WI38 (cell line): ENCODE results near the gene SPATA31E1.

Source experiments
- H3K4me3 ChIP-seq: 2 replicates; pipeline ENCODE4 v1.5.1; 2011; ENCODE audit warnings: low read depth, mild to moderate bottlenecking, control low read depth, low read length
- TF ChIP-seq, protein P1 (sequence below): IDR thresholded peaks from 2 replicates; pipeline ENCODE4 v1.5.1; 2012; ENCODE audit warnings: low read depth, mild to moderate bottlenecking, control low read depth, low read length

Gene SPATA31E1

DNA sequence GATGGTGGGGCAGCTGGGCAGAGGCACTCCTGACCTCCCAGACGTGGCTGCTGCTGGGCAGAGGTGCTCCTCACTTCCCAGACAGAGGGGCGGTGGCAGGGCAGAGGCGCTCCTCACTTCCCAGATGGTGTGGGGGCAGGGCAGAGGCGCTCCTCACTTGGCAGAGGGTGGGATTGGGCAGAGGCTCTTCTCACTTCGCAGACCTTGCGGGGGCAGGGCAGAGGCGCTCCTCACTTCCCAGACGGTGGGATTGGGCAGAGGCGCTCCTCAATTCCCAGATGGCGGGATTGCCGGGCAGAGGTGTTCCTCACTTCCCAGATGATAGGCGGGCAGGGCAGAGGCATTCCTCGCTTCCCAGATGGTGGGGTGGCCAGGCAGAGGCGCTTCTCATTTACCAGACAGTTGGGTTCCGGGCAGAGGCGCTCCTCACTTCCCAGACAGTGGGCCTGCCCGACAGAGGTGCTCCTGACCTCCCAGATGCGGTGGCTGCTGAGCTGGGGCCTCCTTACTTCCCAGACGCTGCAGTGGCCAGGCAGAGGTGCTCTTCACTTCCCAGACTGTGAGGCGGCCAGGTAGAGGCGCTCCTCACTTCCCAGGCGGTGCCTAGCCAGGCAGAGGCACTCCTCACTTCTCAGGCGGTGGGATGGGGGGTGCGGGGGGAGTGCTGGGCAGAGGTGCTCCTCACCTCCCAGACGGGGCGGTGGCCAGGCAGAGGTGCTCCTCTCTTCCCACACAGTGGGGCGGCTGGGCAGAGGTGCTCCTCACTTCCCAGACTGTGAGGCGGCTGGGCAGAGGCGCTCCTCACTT, 25.3 kb upstream of the SPATA31E1 start:
- H3K4me3 ChIP-seq: no peak overlapping the region
- TF ChIP-seq, protein P1, sequence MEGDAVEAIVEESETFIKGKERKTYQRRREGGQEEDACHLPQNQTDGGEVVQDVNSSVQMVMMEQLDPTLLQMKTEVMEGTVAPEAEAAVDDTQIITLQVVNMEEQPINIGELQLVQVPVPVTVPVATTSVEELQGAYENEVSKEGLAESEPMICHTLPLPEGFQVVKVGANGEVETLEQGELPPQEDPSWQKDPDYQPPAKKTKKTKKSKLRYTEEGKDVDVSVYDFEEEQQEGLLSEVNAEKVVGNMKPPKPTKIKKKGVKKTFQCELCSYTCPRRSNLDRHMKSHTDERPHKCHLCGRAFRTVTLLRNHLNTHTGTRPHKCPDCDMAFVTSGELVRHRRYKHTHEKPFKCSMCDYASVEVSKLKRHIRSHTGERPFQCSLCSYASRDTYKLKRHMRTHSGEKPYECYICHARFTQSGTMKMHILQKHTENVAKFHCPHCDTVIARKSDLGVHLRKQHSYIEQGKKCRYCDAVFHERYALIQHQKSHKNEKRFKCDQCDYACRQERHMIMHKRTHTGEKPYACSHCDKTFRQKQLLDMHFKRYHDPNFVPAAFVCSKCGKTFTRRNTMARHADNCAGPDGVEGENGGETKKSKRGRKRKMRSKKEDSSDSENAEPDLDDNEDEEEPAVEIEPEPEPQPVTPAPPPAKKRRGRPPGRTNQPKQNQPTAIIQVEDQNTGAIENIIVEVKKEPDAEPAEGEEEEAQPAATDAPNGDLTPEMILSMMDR: no peak

GRCh38 chr9:87857948-87858335, 24.7 kb upstream of the SPATA31E1 start:
- TF ChIP-seq, protein P1: no peak
- H3K4me3 ChIP-seq: no peak overlapping the region

GRCh38 chr9:87859137-87859536, 23.5 kb upstream of the SPATA31E1 start:
- H3K4me3 ChIP-seq: no peak overlapping the region

DNA sequence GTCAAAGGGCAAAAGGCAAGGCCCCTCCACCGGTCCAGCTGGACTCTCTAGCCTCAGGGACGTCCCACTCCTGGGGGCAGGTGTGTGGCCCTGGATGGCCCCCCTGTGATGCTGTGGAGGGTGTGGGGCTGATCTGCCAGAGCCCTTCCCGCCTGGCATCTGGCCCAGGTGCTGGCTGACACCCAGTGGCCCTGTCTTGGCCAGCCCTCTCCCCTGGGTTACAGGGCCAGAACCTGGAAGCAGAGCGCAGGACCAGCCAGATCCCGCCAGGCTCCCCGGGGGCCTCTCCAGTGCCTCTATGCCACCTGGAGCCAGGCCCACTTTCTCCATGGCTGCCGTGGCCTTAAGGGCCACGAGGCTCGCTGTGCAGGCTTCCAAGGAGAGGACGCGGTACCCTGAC, 22.9 kb upstream of the SPATA31E1 start:
- TF ChIP-seq, protein P1: no peak
- H3K4me3 ChIP-seq: no peak overlapping the region

More at GRCh38 chr9:87859137-87859536, 23.5 kb upstream of the SPATA31E1 start:
- TF ChIP-seq, protein P1: no peak

DNA sequence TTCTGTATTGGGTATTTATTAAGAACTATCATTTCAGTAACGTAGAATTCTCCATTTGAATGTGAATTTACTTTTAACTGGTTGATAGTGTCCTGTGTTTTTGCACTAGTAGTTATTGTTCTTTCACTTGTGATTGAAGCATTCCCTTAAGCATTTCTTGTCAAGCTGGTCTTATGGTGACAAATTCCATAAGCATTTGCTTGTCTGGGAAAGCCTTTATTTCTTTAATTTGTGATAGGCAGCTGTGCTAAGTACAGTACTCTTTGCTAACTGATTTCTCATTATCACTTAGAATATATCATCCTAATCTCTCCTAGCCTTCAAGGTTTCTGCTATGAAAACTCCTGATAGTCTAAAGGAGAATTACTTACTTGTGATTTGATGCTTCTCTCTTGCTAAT, 21.3 kb upstream of the SPATA31E1 start:
- TF ChIP-seq, protein P1: no peak
- no peak overlapping the region for H3K4me3 ChIP-seq

DNA sequence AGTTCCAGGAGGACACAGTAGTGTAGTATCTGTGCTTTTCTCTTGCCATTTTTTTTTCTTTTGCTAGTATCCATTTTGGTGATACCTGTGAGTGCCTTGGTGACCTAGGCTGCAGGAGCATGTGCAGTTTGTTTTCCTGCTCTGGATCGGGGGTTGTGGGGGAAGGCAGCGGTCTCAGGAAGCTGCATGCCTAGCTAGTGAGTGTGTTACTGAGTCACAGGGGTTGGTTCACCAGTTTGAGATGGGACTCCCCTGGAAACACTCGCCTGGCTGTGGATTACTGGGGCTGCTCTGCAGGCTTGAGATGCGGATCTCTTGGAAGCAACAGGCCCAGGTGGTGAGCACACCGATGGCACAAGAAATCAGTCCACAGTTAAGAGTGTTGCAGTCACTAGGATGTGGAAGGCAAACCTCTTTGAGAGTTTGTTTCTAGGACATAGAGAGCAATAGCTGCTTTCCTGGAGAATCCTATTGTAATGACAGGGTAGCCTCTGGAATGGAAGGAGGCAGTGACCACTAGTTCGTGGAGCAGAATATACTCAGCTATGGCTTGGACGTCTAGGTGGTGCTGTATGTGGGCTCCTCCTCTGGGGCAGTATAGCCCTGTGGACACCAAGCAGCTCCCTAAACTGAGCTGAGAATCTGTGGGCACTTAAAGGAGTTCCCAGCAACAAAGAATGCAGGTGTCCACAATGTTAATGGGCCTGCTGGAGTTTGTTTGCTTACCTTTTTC, 20.0 kb upstream of the SPATA31E1 start:
- TF ChIP-seq, protein P1: no peak
- H3K4me3 ChIP-seq: peak overlapping the region; percentile 26; the same call in 1 of the 2 replicates

GRCh38 chr9:87863882-87864465, 18.7 kb upstream of the SPATA31E1 start:
- TF ChIP-seq, protein P1: no peak
- H3K4me3 ChIP-seq: no peak overlapping the region
